Esophagus squamous epithelium (tissue), 5 donors: Measurements from ENCODE around the gene KIF17. TPM values are rescaled to one million over a fixed set of nuclear protein-coding genes. Genes with fewer than 3 reads are reported as not detected.

Source experiments
- DNase-seq: peaks from one replicate; lab custom pipeline; 2025; lab: John Stamatoyannopoulos, UW
- H3K27ac ChIP-seq, 4 donors: fragments of 200-600 bp; sonication (generic); one replicate each; pipeline ENCODE4 v1.5.1; 2016 to 2019; ENCODE audit warnings: mild to moderate bottlenecking in 1 of 4
- H3K27me3 ChIP-seq, 4 donors: fragments of 200-600 bp; sonication (generic); 1 replicate in 3 of 4; 2 replicates in 1 of 4; pipeline versions ENCODE4 v1.5.1 to v1.6.0; 2017 to 2021; ENCODE audit warnings: antibody characterized with exemption in 1 of 4
- H3K36me3 ChIP-seq, 3 donors: fragments of 200-600 bp; sonication (generic); one replicate each; pipeline ENCODE4 v1.5.1; 2016 to 2019
- H3K4me1 ChIP-seq, 3 donors: fragments of 200-600 bp; sonication (generic); one replicate each; pipeline ENCODE4 v1.5.1; 2017 to 2019
- H3K4me3 ChIP-seq, 4 donors: fragments of 200-600 bp; sonication (generic); 1 replicate in 3 of 4; 2 replicates in 1 of 4; pipeline ENCODE4 v1.5.1; 2016 to 2019; ENCODE audit warnings: mild to moderate bottlenecking in 2 of 4, moderate library complexity in 1 of 4
- H3K9me3 ChIP-seq, 3 donors: fragments of 200-600 bp; sonication (generic); one replicate each; pipeline ENCODE4 v1.5.1; 2016 to 2019
- CTCF ChIP-seq, 6 experiments: fragments of 450-650 bp in 4 of 6; fragments of 200-600 bp in 2 of 6; sonication (generic) in 2 of 6; IDR thresholded peaks; one replicate each; pipeline ENCODE4 v1.5.1; 2016 to 2019; ENCODE audit warnings: antibody characterized with exemption in 6 of 6, mild to moderate bottlenecking in 4 of 6, moderate library complexity in 4 of 6
- POLR2A ChIP-seq, 4 donors: fragments of 450-650 bp; IDR thresholded peaks; one replicate each; pipeline ENCODE4 v1.6.1; 2017; ENCODE audit warnings: antibody characterized with exemption in 4 of 4, mild to moderate bottlenecking in 4 of 4, moderate library complexity in 3 of 4
- WGBS, 2 donors: methylation state at CpG; one replicate each; pipeline ENCODE4 v1.1.5; 2018; 5-methylcytosine and 5-hydroxymethylcytosine counted together
- intact Hi-C: fragments of 100-400 bp; cut with DNase I; formaldehyde crosslinking; loops from one replicate; pipeline ENCODE4 v1.15.0; 2022
- total RNA-seq, 4 donors: library from RNA; depleted of rRNA; stranded (reverse); fragments of >200 nt; gene quantifications; one replicate each; pipeline ENCODE4 v1.1.0, GENCODE V29; 2016
- donor health status: DM: yes; HTN: yes; CAD: no.

KIF17 gene
- total RNA-seq, 4 donors from 2014 or later, result 0.57 to 1.9 (median 0.85) TPM; not detected in 1

- Histone ChIP-seq H3K36me3 (no peaks in the 10 kb centered on the region), H3K27me3 (peaks cover 0 to 53% (median 0%) of the 10 kb centered on the region in 4 donors), H3K27ac (no peak overlapping the region), H3K9me3 (no peaks in the 10 kb centered on the region), H3K4me3 (no peak overlapping the region), H3K4me1 (peaks cover 4 to 15% (median 12%) of the 10 kb centered on the region in 3 donors)
- WGBS, 2 donors, result 76 to 80% methylated on average over 3 to 5 of the region's 6 CpGs
- no peak for TF ChIP-seq CTCF (IDR thresholded peaks at IDR 0.05)
- TF ChIP-seq POLR2A (IDR thresholded peaks at IDR 0.05), result no peak
- no peak for DNase-seq
- intact Hi-C loops, result no loop called here
Observed at GRCh38 chr1:20713440-20713839, 4.4 kb downstream of the KIF17 start.

- intact Hi-C loops, result no loop called here
- WGBS, 2 donors, result 83 to 86% methylated on average over 5 of the region's 6 CpGs
Observed at GRCh38 chr1:20712215-20712577, 5.6 kb downstream of the KIF17 start.

GRCh38 chr1:20711285-20712214 lies 6.3 kb downstream of the KIF17 start:
- TF ChIP-seq CTCF (IDR thresholded peaks at IDR 0.05), result no peak
- TF ChIP-seq POLR2A (IDR thresholded peaks at IDR 0.05), result no peak
- no peak for DNase-seq
- Histone ChIP-seq H3K4me1 (no peaks in the 10 kb centered on the region), H3K27ac (no peak overlapping the region), H3K4me3 (no peak overlapping the region), H3K27me3 (peaks cover 0 to 34% (median 0%) of the 10 kb centered on the region in 4 donors), H3K36me3 (no peaks in the 10 kb centered on the region), H3K9me3 (no peaks in the 10 kb centered on the region)
- WGBS, 2 donors, result 74 to 88% methylated on average over 8 to 10 of the region's 29 CpGs
- intact Hi-C loops, result no loop called here

More at GRCh38 chr1:20712215-20712577, 5.6 kb downstream of the KIF17 start:
- Histone ChIP-seq H3K9me3 (no peaks in the 10 kb centered on the region), H3K36me3 (no peaks in the 10 kb centered on the region), H3K4me3 (no peak overlapping the region), H3K27ac (no peak overlapping the region), H3K27me3 (peaks cover 0 to 40% (median 0%) of the 10 kb centered on the region in 4 donors), H3K4me1 (peaks cover under 1 to 4% (median 3%) of the 10 kb centered on the region in 3 donors)
- TF ChIP-seq CTCF (IDR thresholded peaks at IDR 0.05), result no peak
- no peak for TF ChIP-seq POLR2A (IDR thresholded peaks at IDR 0.05)
- DNase-seq, result no peak

GRCh38 chr1:20710469-20711284 lies 7.1 kb downstream of the KIF17 start:
- Histone ChIP-seq H3K4me1 (no peaks in the 10 kb centered on the region), H3K36me3 (no peaks in the 10 kb centered on the region), H3K9me3 (no peaks in the 10 kb centered on the region), H3K27ac (no peak overlapping the region), H3K4me3 (no peak overlapping the region), H3K27me3 (peaks cover 0 to 25% (median 0%) of the 10 kb centered on the region in 4 donors)
- no peak for DNase-seq
- intact Hi-C loops, result no loop called here
- 69 to 74% methylated on average over 13 to 16 of the region's 18 CpGs for WGBS, 2 donors
- TF ChIP-seq POLR2A (IDR thresholded peaks at IDR 0.05) (no peak), CTCF (IDR thresholded peaks at IDR 0.05) (no peak)
